Stimulated activated CD4-positive, alpha-beta T cell treated with anti-CD3 and anti-CD28 coated beads, Interleukin-12 subunit alpha, Interleukin-12 subunit beta, amount 100 ng/mL, for 4 hours (primary cell): ENCODE results near the gene WDR62.

Source experiments
- DNase-seq: peaks from one replicate; pipeline ENCODE4 v3.0.0-alpha.2; 2020

The WDR62 gene

GRCh38 chr19:36082916-36083315 lies 28.2 kb downstream of the WDR62 start:
- no peak for DNase-seq

- no peak for DNase-seq
Measured at GRCh38 chr19:36084231-36085009, 29.7 kb downstream of the WDR62 start.

DNA sequence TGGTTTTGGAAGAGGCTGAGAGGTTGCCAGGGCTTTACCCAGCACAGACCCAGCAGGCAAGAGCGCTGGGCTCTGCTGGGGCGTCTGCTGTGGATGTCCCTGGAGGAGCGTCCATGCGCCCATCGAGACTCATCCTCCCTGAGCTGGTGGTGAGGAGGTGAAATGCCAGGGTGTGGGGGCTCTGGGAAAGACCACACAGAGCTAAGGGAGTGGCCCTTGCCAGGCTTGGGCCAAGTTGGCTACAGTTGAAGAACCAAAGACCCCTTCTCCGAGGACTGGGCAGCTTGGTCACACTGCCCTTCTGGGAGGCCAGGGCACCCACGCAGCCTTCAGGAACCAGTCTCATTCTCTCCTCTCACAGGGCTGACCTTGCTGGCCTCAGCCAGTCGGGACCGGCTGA lies 31.6 kb downstream of the WDR62 start:
- DNase-seq, result no peak

GRCh38 chr19:36089847-36090246 lies 35.1 kb downstream of the WDR62 start:
- no peak for DNase-seq

GRCh38 chr19:36090910-36091695 lies 36.4 kb downstream of the WDR62 start:
- no peak for DNase-seq

DNA sequence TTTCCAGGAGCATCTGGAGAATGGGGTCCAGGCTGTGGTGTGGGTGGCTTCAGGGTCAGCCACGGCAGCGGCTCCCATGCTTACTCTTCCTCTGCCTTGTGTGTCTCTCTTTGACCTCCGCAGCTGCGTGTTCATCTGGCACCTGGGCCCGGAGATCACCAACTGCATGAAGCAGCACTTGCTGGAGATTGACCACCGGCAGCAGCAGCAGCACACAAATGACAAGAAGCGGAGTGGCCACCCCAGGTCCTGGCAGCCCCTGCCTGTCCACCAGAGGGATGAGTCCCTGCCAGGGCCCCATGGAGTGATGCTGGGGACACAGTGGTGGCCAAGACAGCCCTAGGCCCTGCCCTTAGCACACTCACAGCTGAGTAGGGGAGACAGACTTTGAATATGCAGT lies 37.9 kb downstream of the WDR62 start:
- DNase-seq, result no peak

DNA sequence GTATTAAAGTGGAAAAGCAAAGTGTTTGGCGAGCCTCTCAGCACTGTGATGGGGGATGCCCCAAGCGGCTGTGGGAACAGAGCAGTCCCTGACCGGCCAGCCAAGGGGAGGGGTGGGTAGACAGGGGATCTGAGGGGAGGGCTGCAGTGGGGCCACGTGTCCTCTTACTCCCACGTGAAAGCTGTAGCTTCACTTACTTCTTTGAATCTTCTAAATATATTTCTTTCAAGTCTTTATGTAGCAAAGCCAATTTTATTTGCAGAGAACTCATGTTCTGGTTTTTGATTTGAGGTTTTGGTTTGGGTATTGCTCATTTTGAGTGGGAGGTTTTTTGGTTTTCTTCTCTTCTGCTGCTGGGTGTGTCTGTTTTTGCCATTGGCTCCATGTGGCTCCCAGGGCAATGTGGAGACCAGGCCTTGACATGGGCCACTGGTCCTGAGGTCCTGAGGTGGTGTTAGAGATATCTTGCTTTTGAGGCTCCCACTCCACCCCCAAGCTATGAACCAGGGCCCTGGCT lies 38.5 kb downstream of the WDR62 start:
- DNase-seq, result no peak

DNA sequence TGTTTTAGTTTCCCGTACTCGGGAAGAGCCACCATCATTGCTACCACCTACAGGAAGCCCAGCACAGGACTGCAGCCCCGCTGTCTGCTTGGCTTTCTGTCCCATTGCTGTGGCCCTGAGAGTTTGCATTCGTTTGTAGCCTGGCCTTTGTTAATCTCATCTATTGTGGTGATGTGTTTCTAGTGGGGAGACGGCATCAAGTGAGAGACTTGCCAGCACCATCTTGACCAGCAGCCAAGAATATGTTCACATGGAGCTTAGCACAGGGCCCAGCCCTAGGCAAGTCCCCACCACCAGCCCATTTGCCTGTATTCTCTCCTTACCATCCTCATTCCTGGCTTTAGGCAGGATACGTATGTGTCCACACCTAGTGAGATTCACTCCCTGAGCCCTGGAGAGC lies 39.0 kb downstream of the WDR62 start:
- DNase-seq, result no peak

GRCh38 chr19:36097036-36097435 lies 42.3 kb downstream of the WDR62 start:
- DNase-seq, result no peak

DNA sequence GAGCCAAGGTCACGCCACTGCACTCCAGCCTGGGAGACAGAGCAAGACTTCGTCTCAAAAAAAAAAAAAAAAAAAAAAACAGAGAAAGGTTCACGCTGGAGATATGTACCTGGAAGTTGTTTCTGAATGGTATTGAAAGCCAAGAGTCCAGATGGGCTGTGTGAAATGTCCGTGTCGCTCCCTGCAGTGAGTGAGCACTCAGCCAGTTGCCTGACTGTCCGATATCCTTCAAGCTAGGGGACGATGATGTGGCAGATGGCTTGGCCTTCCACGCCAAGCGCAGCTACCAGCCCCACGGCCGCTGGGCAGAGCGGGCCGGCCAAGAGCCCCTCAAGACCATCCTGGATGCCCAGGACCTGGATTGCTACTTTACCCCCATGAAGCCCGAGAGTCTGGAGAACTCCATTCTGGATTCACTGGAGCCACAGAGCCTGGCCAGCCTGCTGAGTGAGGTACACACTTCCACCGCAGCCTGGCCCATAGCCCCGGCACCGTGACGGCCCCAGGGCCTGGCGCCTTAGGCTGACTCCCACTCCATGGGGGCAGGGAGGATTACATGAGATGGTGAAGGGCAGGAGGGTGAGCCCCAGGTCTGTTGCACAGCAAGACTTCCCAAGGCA lies 44.6 kb downstream of the WDR62 start:
- DNase-seq, result no peak

GRCh38 chr19:36100476-36100875 lies 45.8 kb downstream of the WDR62 start:
- no peak for DNase-seq

GRCh38 chr19:36101550-36102327 lies 47.0 kb downstream of the WDR62 start:
- DNase-seq, result no peak

GRCh38 chr19:36103040-36103626 lies 48.4 kb downstream of the WDR62 start:
- DNase-seq, result no peak

DNA sequence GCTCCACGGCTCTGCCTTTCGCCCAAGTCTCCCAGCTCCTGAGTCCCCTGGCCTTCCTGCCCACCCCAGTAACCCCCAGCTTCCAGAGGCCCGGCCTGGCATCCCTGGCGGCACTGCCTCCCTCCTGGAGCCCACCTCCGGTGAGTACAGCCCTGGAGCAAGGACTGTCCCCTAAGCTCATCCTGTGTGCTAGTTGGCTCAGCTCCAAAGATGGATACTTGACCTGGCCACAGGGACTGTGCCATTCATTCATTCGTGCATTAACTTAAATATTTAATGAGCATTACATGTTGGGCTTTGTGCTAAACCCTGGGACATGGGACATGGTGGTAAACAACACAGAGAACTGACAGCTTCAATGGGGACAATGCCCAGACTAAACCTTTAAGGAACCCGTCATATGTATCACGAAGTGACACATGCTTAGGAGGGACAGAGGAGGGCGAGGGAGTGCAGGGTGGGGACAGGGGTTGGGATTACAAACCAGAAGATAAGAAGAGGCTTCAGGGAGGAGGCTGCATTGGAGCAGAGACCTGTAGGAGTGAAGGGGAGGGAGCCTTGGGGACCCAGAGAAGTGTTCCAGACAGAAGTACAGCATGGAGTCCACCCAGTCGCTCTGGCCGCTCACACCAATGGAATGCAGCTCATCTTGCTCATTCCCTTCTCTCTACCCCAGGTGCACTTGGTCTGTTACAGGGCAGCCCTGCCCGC lies 49.3 kb downstream of the WDR62 start:
- DNase-seq, result no peak

- no peak for DNase-seq
Measured at GRCh38 chr19:36106441-36106840, 51.7 kb downstream of the WDR62 start.

DNA sequence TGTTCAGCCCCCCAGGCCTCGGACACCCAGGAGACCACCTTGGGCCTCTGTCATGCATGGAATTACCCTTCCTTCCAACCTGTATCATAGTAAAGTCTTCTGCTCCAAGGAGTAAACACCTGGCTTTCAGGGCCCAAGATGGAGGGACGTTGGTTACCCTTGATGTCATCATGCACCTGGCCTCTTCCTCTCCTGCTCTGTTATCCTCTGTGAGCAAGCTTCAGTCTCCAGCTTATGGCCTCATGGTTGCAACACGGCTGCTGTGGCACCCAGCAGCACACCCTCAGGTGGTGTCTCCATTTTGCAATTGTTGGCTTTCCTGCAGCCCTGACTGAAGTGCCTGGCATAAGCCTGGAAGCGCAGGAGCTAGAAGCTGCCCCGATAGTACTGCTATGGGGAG lies 52.3 kb downstream of the WDR62 start:
- DNase-seq, result no peak

- DNase-seq, result no peak
Measured at GRCh38 chr19:36108684-36109083, 54.0 kb downstream of the WDR62 start.

GRCh38 chr19:36110487-36111199 lies 55.9 kb downstream of the WDR62 start, which contains the start of gene OVOL3:
Gene OVOL3 (plus strand): TSS chr19:36111143. CDS start chr19:36111203, 60 bp downstream.
- no peak for DNase-seq

DNA sequence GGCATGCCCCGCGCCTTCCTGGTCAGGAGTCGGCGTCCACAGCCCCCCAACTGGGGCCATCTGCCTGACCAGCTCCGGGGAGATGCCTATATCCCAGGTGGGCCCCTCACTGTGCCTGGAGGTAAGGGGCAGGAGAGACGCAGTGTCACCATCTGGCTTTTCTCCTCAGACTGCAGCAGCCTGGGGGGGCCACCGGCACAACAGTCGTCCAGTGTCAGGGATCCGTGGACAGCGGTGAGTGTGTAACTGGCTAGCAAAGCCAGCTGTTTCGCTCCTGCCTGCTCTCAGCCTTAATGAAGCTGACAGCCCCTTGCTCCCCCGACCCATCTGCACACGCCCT lies 56.5 kb downstream of the WDR62 start:
- DNase-seq, result no peak

DNA sequence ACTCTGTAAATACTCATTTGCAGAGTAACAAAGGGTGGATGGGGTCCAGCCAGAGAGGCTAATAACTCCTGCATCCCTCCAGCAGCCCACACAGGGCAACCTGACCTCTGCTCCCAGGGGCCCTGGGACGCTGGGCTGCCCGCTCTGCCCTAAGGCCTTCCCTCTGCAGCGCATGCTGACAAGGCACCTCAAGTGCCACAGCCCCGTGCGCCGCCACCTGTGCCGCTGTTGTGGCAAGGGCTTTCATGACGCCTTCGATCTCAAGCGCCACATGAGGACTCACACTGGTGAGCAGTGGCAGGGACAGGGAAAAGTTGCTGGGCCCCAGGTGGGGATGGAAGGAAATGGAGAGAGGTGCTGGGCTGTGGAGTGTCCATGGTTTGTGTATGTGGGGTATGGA lies 58.0 kb downstream of the WDR62 start:
- no peak for DNase-seq

DNA sequence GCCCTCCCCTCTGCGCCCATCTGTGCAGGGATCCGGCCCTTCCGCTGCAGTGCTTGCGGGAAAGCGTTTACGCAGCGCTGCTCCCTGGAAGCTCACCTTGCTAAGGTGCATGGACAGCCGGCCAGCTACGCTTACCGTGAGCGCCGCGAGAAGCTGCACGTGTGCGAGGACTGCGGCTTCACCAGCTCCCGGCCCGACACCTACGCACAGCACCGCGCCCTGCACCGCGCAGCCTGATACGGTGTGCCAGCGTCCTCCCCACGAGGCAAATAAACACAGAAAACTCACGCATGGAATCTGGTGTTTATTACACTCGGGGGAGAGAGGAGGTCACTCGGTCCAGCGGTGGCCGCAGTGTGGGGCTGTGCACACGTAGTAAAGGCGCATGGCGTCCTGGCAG lies 58.7 kb downstream of the WDR62 start:
- DNase-seq, result no peak
